Measurements from ENCODE around the gene TMPRSS7. TPM values are rescaled to one million over a fixed set of nuclear protein-coding genes. Genes with fewer than 3 reads are reported as not detected.
"Not testable (repeated sequence)": the region's sequence is repeated elsewhere in the genome, so short reads cannot be mapped to it uniquely, and the experiment has no call there.

Gene TMPRSS7
- total RNA-seq, 2 experiments from 2014 or later = not detected

GRCh38 chr3:112013058-112013783, 21.3 kb upstream of the TMPRSS7 start:
- peaks cover 17% of the 10 kb centered on the region for H3K4me1 Mint-ChIP-seq (ENCODE audit: low read depth)
- intact Hi-C loops (cut with micrococcal nuclease) = loop anchor here (1.0 to 2.0 kb wide), 8 partner anchors 11 to 344 kb away; no protein-coding TSS in a partner anchor
- CTCF ChIA-PET = interaction anchor here (0.5 to 10.2 kb wide), 44 partner anchors 9 to 442 kb away, joined by 3 to 454 read pairs (median 4); partner anchors contain the start of genes ABHD10, PHLDB2 and TAGLN3
- H3K9me3 Mint-ChIP-seq = no peaks in the 10 kb centered on the region
- no peaks in the 10 kb centered on the region for H3K27me3 Mint-ChIP-seq (ENCODE audit: low read depth)
- H3K27ac Mint-ChIP-seq = no peak overlapping the region
- no peaks in the 10 kb centered on the region for H3K36me3 Mint-ChIP-seq (ENCODE audit: low read depth)
- peak; percentile 81 for DNase-seq
- H3K4me3 Mint-ChIP-seq = no peak overlapping the region

GRCh38 chr3:112013784-112014143, 20.8 kb upstream of the TMPRSS7 start:
- intact Hi-C loops (cut with micrococcal nuclease) = loop anchor here (1.0 to 2.0 kb wide), 8 partner anchors 11 to 344 kb away; no protein-coding TSS in a partner anchor
- no peak for DNase-seq
- Mint-ChIP-seq H3K4me3 (no peak overlapping the region), H3K9me3 (no peaks in the 10 kb centered on the region), H3K36me3 (ENCODE audit: low read depth) (no peaks in the 10 kb centered on the region), H3K27ac (no peak overlapping the region), H3K27me3 (ENCODE audit: low read depth) (no peaks in the 10 kb centered on the region), H3K4me1 (ENCODE audit: low read depth) (peaks cover 17% of the 10 kb centered on the region)
- CTCF ChIA-PET = interaction anchor here (0.5 to 10.2 kb wide), 39 partner anchors 8 to 442 kb away, joined by 3 to 454 read pairs (median 5); partner anchors contain the start of genes ABHD10, PHLDB2 and TAGLN3

GRCh38 chr3:112017091-112017490, 17.4 kb upstream of the TMPRSS7 start:
- intact Hi-C loops (cut with micrococcal nuclease) = no loop called here
- Mint-ChIP-seq H3K9me3 (no peaks in the 10 kb centered on the region), H3K4me1 (ENCODE audit: low read depth) (peaks cover 17% of the 10 kb centered on the region), H3K27me3 (ENCODE audit: low read depth) (no peaks in the 10 kb centered on the region), H3K36me3 (ENCODE audit: low read depth) (no peaks in the 10 kb centered on the region), H3K27ac (no peak overlapping the region), H3K4me3 (no peak overlapping the region)
- CTCF ChIA-PET = interaction anchor here (1.3 to 10.2 kb wide), 4 partner anchors 9 to 27 kb away, joined by 3 to 454 read pairs (median 10); partner anchors contain the start of gene TAGLN3
- no peak for DNase-seq

GRCh38 chr3:112018712-112019111, 15.8 kb upstream of the TMPRSS7 start:
- CTCF ChIA-PET = interaction anchor here (10.2 kb wide), 1 partner anchor 24 kb away, joined by 454 read pairs; the partner anchor contains the start of gene TAGLN3
- no peaks in the 10 kb centered on the region for H3K9me3 Mint-ChIP-seq
- no peak overlapping the region for H3K27ac Mint-ChIP-seq
- H3K36me3 Mint-ChIP-seq (ENCODE audit: low read depth) = no peaks in the 10 kb centered on the region
- intact Hi-C loops (cut with micrococcal nuclease) = no loop called here
- peaks cover 7% of the 10 kb centered on the region for H3K4me1 Mint-ChIP-seq (ENCODE audit: low read depth)
- no peak overlapping the region for H3K4me3 Mint-ChIP-seq
- H3K27me3 Mint-ChIP-seq (ENCODE audit: low read depth) = no peaks in the 10 kb centered on the region
- no peak for DNase-seq

GRCh38 chr3:112019716-112020115, 14.8 kb upstream of the TMPRSS7 start:
- H3K4me1 Mint-ChIP-seq (ENCODE audit: low read depth) = peaks cover 3% of the 10 kb centered on the region
- intact Hi-C loops (cut with micrococcal nuclease) = no loop called here

GRCh38 chr3:112020674-112021085, 13.9 kb upstream of the TMPRSS7 start:
- Mint-ChIP-seq H3K27ac (no peak overlapping the region), H3K4me1 (ENCODE audit: low read depth) (peaks cover 3% of the 10 kb centered on the region), H3K9me3 (no peaks in the 10 kb centered on the region), H3K27me3 (ENCODE audit: low read depth) (no peaks in the 10 kb centered on the region), H3K4me3 (no peak overlapping the region), H3K36me3 (ENCODE audit: low read depth) (no peaks in the 10 kb centered on the region)
- DNase-seq = no peak
- intact Hi-C loops (cut with micrococcal nuclease) = no loop called here
- CTCF ChIA-PET = interaction anchor here (0.7 kb wide), 1 partner anchor 180 kb away, joined by 3 read pairs; no protein-coding TSS in a partner anchor

More at GRCh38 chr3:112019716-112020115, 14.8 kb upstream of the TMPRSS7 start:
- Mint-ChIP-seq H3K4me3 (no peak overlapping the region), H3K27ac (no peak overlapping the region), H3K27me3 (ENCODE audit: low read depth) (no peaks in the 10 kb centered on the region), H3K9me3 (no peaks in the 10 kb centered on the region), H3K36me3 (ENCODE audit: low read depth) (no peaks in the 10 kb centered on the region)
- CTCF ChIA-PET = interaction anchor here (10.2 kb wide), 1 partner anchor 25 kb away, joined by 454 read pairs; the partner anchor contains the start of gene TAGLN3
- DNase-seq = no peak

- DNase-seq = no peak
- no peak overlapping the region for H3K27ac Mint-ChIP-seq
- H3K9me3 Mint-ChIP-seq = no peaks in the 10 kb centered on the region
- no peaks in the 10 kb centered on the region for H3K27me3 Mint-ChIP-seq (ENCODE audit: low read depth)
- no peaks in the 10 kb centered on the region for H3K4me1 Mint-ChIP-seq (ENCODE audit: low read depth)
- CTCF ChIA-PET = interaction anchor here (1.3 to 1.6 kb wide), 3 partner anchors 14 to 58 kb away, joined by 5 to 12 read pairs (median 5); no protein-coding TSS in a partner anchor
- intact Hi-C loops (cut with micrococcal nuclease) = no loop called here
- H3K4me3 Mint-ChIP-seq = no peak overlapping the region
- H3K36me3 Mint-ChIP-seq (ENCODE audit: low read depth) = no peaks in the 10 kb centered on the region
Observed at GRCh38 chr3:112027142-112027541, 7.4 kb upstream of the TMPRSS7 start.

- no peaks in the 10 kb centered on the region for H3K36me3 Mint-ChIP-seq (ENCODE audit: low read depth)
- intact Hi-C loops (cut with micrococcal nuclease) = no loop called here
- no peak overlapping the region for H3K4me3 Mint-ChIP-seq
- no peaks in the 10 kb centered on the region for H3K9me3 Mint-ChIP-seq
- no peaks in the 10 kb centered on the region for H3K27me3 Mint-ChIP-seq (ENCODE audit: low read depth)
- H3K4me1 Mint-ChIP-seq (ENCODE audit: low read depth) = no peaks in the 10 kb centered on the region
- DNase-seq = no peak
- CTCF ChIA-PET = interaction anchor here (1.6 kb wide), 1 partner anchor 39 kb away, joined by 5 read pairs; no protein-coding TSS in a partner anchor
- no peak overlapping the region for H3K27ac Mint-ChIP-seq
Observed at GRCh38 chr3:112027826-112028225, 6.7 kb upstream of the TMPRSS7 start.

- DNase-seq = no peak
- Mint-ChIP-seq H3K36me3 (ENCODE audit: low read depth) (no peaks in the 10 kb centered on the region), H3K27me3 (ENCODE audit: low read depth) (no peaks in the 10 kb centered on the region), H3K27ac (no peak overlapping the region), H3K9me3 (no peaks in the 10 kb centered on the region), H3K4me3 (no peak overlapping the region), H3K4me1 (ENCODE audit: low read depth) (no peaks in the 10 kb centered on the region)
- CTCF ChIA-PET = interaction anchor here (0.6 kb wide), 1 partner anchor 622 kb away, joined by 3 read pairs; no protein-coding TSS in a partner anchor
- intact Hi-C loops (cut with micrococcal nuclease) = no loop called here
Observed at GRCh38 chr3:112030901-112031300, 3.6 kb upstream of the TMPRSS7 start.

GRCh38 chr3:112032098-112032731, 2.3 kb upstream of the TMPRSS7 start:
- no peak for DNase-seq
- Mint-ChIP-seq H3K9me3 (no peaks in the 10 kb centered on the region), H3K27me3 (ENCODE audit: low read depth) (no peaks in the 10 kb centered on the region), H3K27ac (no peak overlapping the region), H3K36me3 (ENCODE audit: low read depth) (no peaks in the 10 kb centered on the region), H3K4me3 (no peak overlapping the region), H3K4me1 (ENCODE audit: low read depth) (no peaks in the 10 kb centered on the region)
- intact Hi-C loops (cut with micrococcal nuclease) = no loop called here
- CTCF ChIA-PET = interaction anchor here (0.7 to 1.6 kb wide), 3 partner anchors 11 to 726 kb away, joined by 3 to 6 read pairs (median 3); no protein-coding TSS in a partner anchor

- DNase-seq = no peak
- Mint-ChIP-seq H3K27ac (no peak overlapping the region), H3K27me3 (ENCODE audit: low read depth) (no peaks in the 10 kb centered on the region), H3K9me3 (peaks cover 3% of the 10 kb centered on the region), H3K4me3 (no peak overlapping the region), H3K36me3 (ENCODE audit: low read depth) (no peaks in the 10 kb centered on the region), H3K4me1 (ENCODE audit: low read depth) (no peaks in the 10 kb centered on the region)
- intact Hi-C loops (cut with micrococcal nuclease) = no loop called here
- CTCF ChIA-PET = interaction anchor here (1.0 kb wide), 2 partner anchors 8 to 61 kb away, joined by 3 to 4 read pairs; no protein-coding TSS in a partner anchor
Observed at GRCh38 chr3:112035241-112035640, 705 bp downstream of the TMPRSS7 start.

GRCh38 chr3:112037194-112037593, 2.7 kb downstream of the TMPRSS7 start:
- H3K27ac Mint-ChIP-seq; H3K36me3 Mint-ChIP-seq (ENCODE audit: low read depth); intact Hi-C loops (cut with micrococcal nuclease); H3K27me3 Mint-ChIP-seq (ENCODE audit: low read depth); H3K9me3 Mint-ChIP-seq; H3K4me3 Mint-ChIP-seq; H3K4me1 Mint-ChIP-seq (ENCODE audit: low read depth); DNase-seq; CTCF ChIA-PET: not testable (repeated sequence)

Data from activated naive CD4-positive, alpha-beta T cell treated with anti-CD3 and anti-CD28 coated beads for 36 hours (primary cell).